Mesenchymal stem cell (in vitro differentiated cells and primary cell): ENCODE results near the gene ABCA8.

Experiments used
- DNase-seq: peaks from one replicate; pipeline ENCODE4 v3.0.0-alpha.2; 2013
- H2AFZ ChIP-seq: one replicate; pipeline ENCODE4 v1.6.1; 2013; ENCODE audit warnings: low read depth, mild to moderate bottlenecking, control low read depth, inconsistent platforms, low read length, moderate library complexity
- H2AK5ac ChIP-seq: 2 replicates; pipeline ENCODE4 v1.6.1; 2013; ENCODE audit warnings: low read length, moderate library complexity, mild to moderate bottlenecking, inconsistent platforms; ENCODE audit not compliant: severe bottlenecking
- H2BK120ac ChIP-seq: one replicate; pipeline ENCODE4 v1.6.1; 2013; ENCODE audit warnings: low read depth, mild to moderate bottlenecking, inconsistent platforms, low read length, moderate library complexity
- H2BK12ac ChIP-seq, 2 experiments: one replicate each; pipeline ENCODE4 v1.6.1; 2013; ENCODE audit warnings: inconsistent platforms in 2 of 2, low read length in 2 of 2, mild to moderate bottlenecking in 2 of 2, moderate library complexity in 2 of 2, control low read depth in 1 of 2
- H2BK15ac ChIP-seq: one replicate; pipeline ENCODE4 v1.6.1; 2013; ENCODE audit warnings: mild to moderate bottlenecking, low read depth, inconsistent platforms; ENCODE audit not compliant: poor library complexity, severe bottlenecking
- H2BK5ac ChIP-seq: 2 replicates; pipeline ENCODE4 v1.6.1; 2013; ENCODE audit warnings: low read depth, mild to moderate bottlenecking, low read length, control low read depth, inconsistent platforms; ENCODE audit not compliant: poor library complexity, severe bottlenecking
- H3K14ac ChIP-seq, 2 experiments: one replicate each; pipeline ENCODE4 v1.6.1; 2013; ENCODE audit warnings: inconsistent platforms in 2 of 2, low read length in 2 of 2, control low read depth in 1 of 2, mild to moderate bottlenecking in 1 of 2, moderate library complexity in 1 of 2
- H3K18ac ChIP-seq, 2 experiments: one replicate each; pipeline ENCODE4 v1.6.1; 2013; ENCODE audit warnings: inconsistent platforms in 2 of 2, low read length in 2 of 2, control low read depth in 1 of 2, low read depth in 1 of 2, mild to moderate bottlenecking in 1 of 2
- H3K23ac ChIP-seq, 2 experiments: one replicate each; pipeline ENCODE4 v1.6.1; 2013; ENCODE audit warnings: inconsistent platforms in 2 of 2, low read length in 2 of 2, mild to moderate bottlenecking in 2 of 2, moderate library complexity in 2 of 2, control low read depth in 1 of 2
- H3K27ac ChIP-seq: 2 replicates; pipeline ENCODE4 v1.5.1; 2013; ENCODE audit warnings: mild to moderate bottlenecking, moderate library complexity, low read length, control low read depth, inconsistent platforms; ENCODE audit not compliant: poor library complexity, severe bottlenecking
- H3K27me3 ChIP-seq, 2 experiments: 2 replicates each; pipeline versions ENCODE4 v1.6.1 to v1.7.0; 2013; ENCODE audit warnings: low read length in 2 of 2, mild to moderate bottlenecking in 2 of 2, moderate library complexity in 2 of 2, control low read depth in 1 of 2, inconsistent platforms in 1 of 2; ENCODE audit not compliant: control insufficient read depth in 1 of 2, insufficient read depth in 1 of 2
- H3K36me3 ChIP-seq, 2 experiments: 2 replicates each; pipeline versions ENCODE4 v1.6.1 to v1.7.0; 2013; ENCODE audit warnings: low read length in 2 of 2, control low read depth in 1 of 2, inconsistent platforms in 1 of 2, low read depth in 1 of 2, mild to moderate bottlenecking in 1 of 2; ENCODE audit not compliant: insufficient read depth in 2 of 2, control insufficient read depth in 1 of 2
- H3K4ac ChIP-seq, 2 experiments: one replicate each; pipeline ENCODE4 v1.6.1; 2013; ENCODE audit warnings: inconsistent platforms in 2 of 2, low read length in 2 of 2, mild to moderate bottlenecking in 2 of 2, moderate library complexity in 2 of 2, control low read depth in 1 of 2, low read depth in 1 of 2
- H3K4me1 ChIP-seq: 2 replicates; pipeline ENCODE4 v1.6.1; 2013; ENCODE audit warnings: low read depth, low read length, control low read depth; ENCODE audit not compliant: control insufficient read depth, insufficient read depth
- H3K4me2 ChIP-seq: 2 replicates; pipeline ENCODE4 v1.6.1; 2013; ENCODE audit warnings: low read length, mild to moderate bottlenecking, inconsistent platforms; ENCODE audit not compliant: poor library complexity, severe bottlenecking
- H3K4me3 ChIP-seq, 2 experiments: 2 replicates each; pipeline versions ENCODE4 v1.5.1 to v1.7.0; 2013; ENCODE audit warnings: low read length in 2 of 2, mild to moderate bottlenecking in 2 of 2, control low read depth in 1 of 2, low read depth in 1 of 2; ENCODE audit not compliant: insufficient read depth in 1 of 2
- H3K79me1 ChIP-seq: replicated peaks from 2 replicates; pipeline ENCODE4 v1.6.1; 2013; ENCODE audit warnings: mild to moderate bottlenecking, control low read depth, low read length, inconsistent platforms; ENCODE audit not compliant: poor library complexity, severe bottlenecking
- H3K9ac ChIP-seq: 2 replicates; pipeline ENCODE4 v1.7.0; 2013; ENCODE audit warnings: mild to moderate bottlenecking, low read length, moderate library complexity
- H3K9me3 ChIP-seq: 2 replicates; pipeline ENCODE4 v1.7.0; 2013; ENCODE audit warnings: mild to moderate bottlenecking, low read length; ENCODE audit not compliant: control insufficient read depth
- H4K8ac ChIP-seq: one replicate; pipeline ENCODE4 v1.6.1; 2013; ENCODE audit warnings: inconsistent platforms, mild to moderate bottlenecking, low read length, moderate library complexity
- H4K91ac ChIP-seq: one replicate; pipeline ENCODE4 v1.6.1; 2013; ENCODE audit warnings: mild to moderate bottlenecking, low read length, inconsistent platforms
- WGBS: methylation state at CpG from one replicate; pipeline ENCODE4 v1.1.7; 2013; ENCODE audit warnings: mixed read lengths; 5-methylcytosine and 5-hydroxymethylcytosine counted together

The ABCA8 gene

GRCh38 chr17:68903286-68903685 lies 51.9 kb downstream of the ABCA8 start:
- WGBS, result 88% methylated on average over 7 of the region's 8 CpGs
- H3K27ac ChIP-seq, result no peak overlapping the region
- no peak overlapping the region for H4K8ac ChIP-seq
- no peak overlapping the region for H2BK120ac ChIP-seq
- no peak overlapping the region for H3K14ac ChIP-seq
- H4K91ac ChIP-seq, result no peak overlapping the region
- no peaks in the 10 kb centered on the region for H3K4me1 ChIP-seq
- H3K23ac ChIP-seq, result no peak overlapping the region
- DNase-seq, result no peak
- H3K36me3 ChIP-seq, result peaks cover 0 to 76% of the 10 kb centered on the region in 2 experiments
- H3K4ac ChIP-seq, result no peak overlapping the region
- no peak overlapping the region for H3K4me3 ChIP-seq
- no peaks in the 10 kb centered on the region for H3K79me1 ChIP-seq
- no peak overlapping the region for H2AK5ac ChIP-seq
- H3K18ac ChIP-seq, result no peak overlapping the region
- H3K4me2 ChIP-seq, result no peak overlapping the region
- H3K9ac ChIP-seq, result no peak overlapping the region
- H2BK12ac ChIP-seq, result no peak overlapping the region
- no peak overlapping the region for H2BK15ac ChIP-seq
- no peak overlapping the region for H2BK5ac ChIP-seq
- H3K9me3 ChIP-seq, result peaks cover 11% of the 10 kb centered on the region
- no peak overlapping the region for H2AFZ ChIP-seq
- no peaks in the 10 kb centered on the region for H3K27me3 ChIP-seq

GRCh38 chr17:68897557-68897956 lies 57.6 kb downstream of the ABCA8 start:
- no peak for DNase-seq
- Histone ChIP-seq H3K9ac (no peak overlapping the region), H3K79me1 (no peaks in the 10 kb centered on the region), H2BK5ac (no peak overlapping the region), H3K36me3 (peaks cover 0 to 72% of the 10 kb centered on the region in 2 experiments), H3K18ac (no peak overlapping the region), H3K4me1 (no peaks in the 10 kb centered on the region), H2AFZ (no peak overlapping the region), H4K8ac (no peak overlapping the region), H3K4me3 (no peak overlapping the region), H3K4ac (no peak overlapping the region), H2BK15ac (no peak overlapping the region), H3K23ac (no peak overlapping the region), H2BK12ac (no peak overlapping the region), H2BK120ac (no peak overlapping the region), H3K14ac (no peak overlapping the region), H3K9me3 (peaks cover 11% of the 10 kb centered on the region), H3K4me2 (no peak overlapping the region), H4K91ac (no peak overlapping the region), H3K27ac (no peak overlapping the region), H2AK5ac (no peak overlapping the region), H3K27me3 (no peaks in the 10 kb centered on the region)

GRCh38 chr17:68892658-68893057 lies 62.5 kb downstream of the ABCA8 start:
- no peak overlapping the region for H3K9ac ChIP-seq
- H2BK15ac ChIP-seq, result no peak overlapping the region
- H3K4me3 ChIP-seq, result no peak overlapping the region
- H3K27ac ChIP-seq, result no peak overlapping the region
- DNase-seq, result no peak
- H3K36me3 ChIP-seq, result peaks cover 0 to 72% of the 10 kb centered on the region in 2 experiments
- no peak overlapping the region for H2BK5ac ChIP-seq
- H3K18ac ChIP-seq, result peak overlapping the region in 1 of 2 experiments; percentile 24
- no peak overlapping the region for H4K8ac ChIP-seq
- no peak overlapping the region for H2AFZ ChIP-seq
- no peak overlapping the region for H2BK12ac ChIP-seq
- no peaks in the 10 kb centered on the region for H3K79me1 ChIP-seq
- no peak overlapping the region for H2AK5ac ChIP-seq
- no peaks in the 10 kb centered on the region for H3K4me1 ChIP-seq
- H3K4me2 ChIP-seq, result no peak overlapping the region
- H3K14ac ChIP-seq, result no peak overlapping the region
- no peak overlapping the region for H3K23ac ChIP-seq
- H3K4ac ChIP-seq, result no peak overlapping the region
- H4K91ac ChIP-seq, result no peak overlapping the region
- WGBS, result 79% methylated on average over 3 of the region's 5 CpGs
- H2BK120ac ChIP-seq, result no peak overlapping the region
- no peaks in the 10 kb centered on the region for H3K27me3 ChIP-seq
- no peaks in the 10 kb centered on the region for H3K9me3 ChIP-seq

GRCh38 chr17:68892193-68892592 lies 63.0 kb downstream of the ABCA8 start:
- H3K4me1 ChIP-seq, result no peaks in the 10 kb centered on the region
- H3K9me3 ChIP-seq, result no peaks in the 10 kb centered on the region
- no peak overlapping the region for H4K8ac ChIP-seq
- H3K79me1 ChIP-seq, result no peaks in the 10 kb centered on the region
- no peak overlapping the region for H2AK5ac ChIP-seq
- H3K4me3 ChIP-seq, result no peak overlapping the region
- H4K91ac ChIP-seq, result no peak overlapping the region
- H3K36me3 ChIP-seq, result peaks cover 0 to 72% of the 10 kb centered on the region in 2 experiments
- H2AFZ ChIP-seq, result no peak overlapping the region
- no peak overlapping the region for H3K9ac ChIP-seq
- H3K14ac ChIP-seq, result no peak overlapping the region
- no peak overlapping the region for H2BK15ac ChIP-seq
- no peak overlapping the region for H3K23ac ChIP-seq
- no peak for DNase-seq
- no peak overlapping the region for H2BK12ac ChIP-seq
- no peak overlapping the region for H3K18ac ChIP-seq
- no peak overlapping the region for H2BK5ac ChIP-seq
- no peaks in the 10 kb centered on the region for H3K27me3 ChIP-seq
- H3K4me2 ChIP-seq, result no peak overlapping the region
- no peak overlapping the region for H3K4ac ChIP-seq
- 100% methylated on average over 1 of the region's 1 CpG for whole genome bisulfite sequencing
- no peak overlapping the region for H2BK120ac ChIP-seq
- no peak overlapping the region for H3K27ac ChIP-seq
